NOMO-1 (cell line): ENCODE results near the gene PPHLN1.
"Not testable (repeated sequence)": the region's sequence is repeated elsewhere in the genome, so short reads cannot be mapped to it uniquely, and the experiment has no call there.

Experiments
- DNase-seq, 2 experiments: peaks; one replicate each; lab custom pipeline; 2025; ENCODE audit not compliant: unreplicated experiment in 2 of 2; lab: John Stamatoyannopoulos, UW

PPHLN1 gene

GRCh38 chr12:42364692-42365091 is 38.7 kb downstream of the PPHLN1 start:
- DNase-seq, result no peak

GRCh38 chr12:42365486-42365885 is 39.5 kb downstream of the PPHLN1 start:
- no peak for DNase-seq

GRCh38 chr12:42370013-42370412 is 44.0 kb downstream of the PPHLN1 start:
- no peak for DNase-seq

GRCh38 chr12:42372154-42372791 is 46.3 kb downstream of the PPHLN1 start:
- peak in 1 of 2 experiments; percentile 52 for DNase-seq

- DNase-seq, result no peak
These were observed 47.7 kb downstream of the PPHLN1 start for GRCh38 chr12:42373669-42374068.

- DNase-seq, result no peak
These were observed 54.8 kb downstream of the PPHLN1 start for GRCh38 chr12:42380733-42381132.

- DNase-seq, result peak in 1 of 2 experiments; percentile 67
These were observed 56.2 kb downstream of the PPHLN1 start for GRCh38 chr12:42382013-42382696.

- no peak for DNase-seq
These were observed 59.4 kb downstream of the PPHLN1 start for GRCh38 chr12:42385326-42385841.

- no peak for DNase-seq
These were observed 60.3 kb downstream of the PPHLN1 start for GRCh38 chr12:42386308-42386707.

- DNase-seq, result not testable (repeated sequence)
These were observed 62.1 kb downstream of the PPHLN1 start for GRCh38 chr12:42388086-42388485.

GRCh38 chr12:42394429-42394828 is 68.5 kb downstream of the PPHLN1 start:
- DNase-seq, result no peak

GRCh38 chr12:42396473-42397259 is 70.7 kb downstream of the PPHLN1 start:
- DNase-seq, result no peak

GRCh38 chr12:42402821-42403411 is 76.9 kb downstream of the PPHLN1 start:
- no peak for DNase-seq

GRCh38 chr12:42407306-42407705 is 81.3 kb downstream of the PPHLN1 start:
- no peak for DNase-seq

- no peak for DNase-seq
These were observed 83.5 kb downstream of the PPHLN1 start for GRCh38 chr12:42409471-42409870.

GRCh38 chr12:42410340-42410739 is 84.4 kb downstream of the PPHLN1 start:
- DNase-seq, result no peak

- DNase-seq, result no peak
These were observed 94.4 kb downstream of the PPHLN1 start for GRCh38 chr12:42420395-42420794.

GRCh38 chr12:42421844-42422779 is 96.1 kb downstream of the PPHLN1 start:
- DNase-seq, result no peak

- no peak for DNase-seq
These were observed 96.8 kb downstream of the PPHLN1 start for GRCh38 chr12:42422785-42423184.

- DNase-seq, result no peak
These were observed 100.8 kb downstream of the PPHLN1 start for GRCh38 chr12:42426746-42427145.
